Right lobe of liver (tissue), 4 donors: Measurements from ENCODE around the gene CDKAL1.
"Not testable (repeated sequence)": the region's sequence is repeated elsewhere in the genome, so short reads cannot be mapped to it uniquely, and the experiment has no call there.

ENCODE experiments used
- POLR2A ChIP-seq: fragments of 450-650 bp; IDR thresholded peaks from one replicate; pipeline ENCODE4 v1.6.1; 2017; ENCODE audit warnings: antibody characterized with exemption, mild to moderate bottlenecking
- TF ChIP-seq, protein P1 (sequence below), 4 donors: fragments of 200-600 bp in 3 of 4; fragments of 450-650 bp in 1 of 4; IDR thresholded peaks; one replicate each; pipeline versions ENCODE4 v1.5.1 to v1.8.0; 2016 to 2022; ENCODE audit warnings: antibody characterized with exemption in 4 of 4, mild to moderate bottlenecking in 2 of 4
- donor health status: DM: no; HTN: no; CAD: no.
- donor health status: DM: no; HTN: no; CAD: no.
- donor health status: DM: no; HTN: yes; CAD: no.

DNA sequence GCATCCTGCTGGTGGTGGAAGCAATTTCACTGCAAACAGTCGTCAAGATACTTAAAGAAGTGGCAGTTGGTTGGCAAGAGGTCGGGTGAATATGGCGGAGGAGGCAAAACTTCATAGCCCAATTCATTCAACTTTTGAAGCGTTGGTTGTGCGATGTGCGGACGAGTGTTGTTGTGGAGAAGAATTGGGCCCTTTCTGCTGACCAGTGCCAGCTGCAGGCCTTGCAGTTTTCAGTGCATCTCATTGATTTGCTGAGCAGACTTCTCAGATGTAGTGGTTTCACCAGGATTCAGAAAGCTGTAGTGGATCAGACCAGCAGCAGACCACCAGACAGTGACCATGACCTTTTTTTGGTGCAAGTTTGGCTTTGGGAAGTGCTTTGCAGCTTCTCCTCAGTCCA lies 297.0 kb downstream of the CDKAL1 start:
- TF ChIP-seq, protein P1, sequence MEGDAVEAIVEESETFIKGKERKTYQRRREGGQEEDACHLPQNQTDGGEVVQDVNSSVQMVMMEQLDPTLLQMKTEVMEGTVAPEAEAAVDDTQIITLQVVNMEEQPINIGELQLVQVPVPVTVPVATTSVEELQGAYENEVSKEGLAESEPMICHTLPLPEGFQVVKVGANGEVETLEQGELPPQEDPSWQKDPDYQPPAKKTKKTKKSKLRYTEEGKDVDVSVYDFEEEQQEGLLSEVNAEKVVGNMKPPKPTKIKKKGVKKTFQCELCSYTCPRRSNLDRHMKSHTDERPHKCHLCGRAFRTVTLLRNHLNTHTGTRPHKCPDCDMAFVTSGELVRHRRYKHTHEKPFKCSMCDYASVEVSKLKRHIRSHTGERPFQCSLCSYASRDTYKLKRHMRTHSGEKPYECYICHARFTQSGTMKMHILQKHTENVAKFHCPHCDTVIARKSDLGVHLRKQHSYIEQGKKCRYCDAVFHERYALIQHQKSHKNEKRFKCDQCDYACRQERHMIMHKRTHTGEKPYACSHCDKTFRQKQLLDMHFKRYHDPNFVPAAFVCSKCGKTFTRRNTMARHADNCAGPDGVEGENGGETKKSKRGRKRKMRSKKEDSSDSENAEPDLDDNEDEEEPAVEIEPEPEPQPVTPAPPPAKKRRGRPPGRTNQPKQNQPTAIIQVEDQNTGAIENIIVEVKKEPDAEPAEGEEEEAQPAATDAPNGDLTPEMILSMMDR (IDR thresholded peaks at IDR 0.05), result not testable (repeated sequence)
- not testable (repeated sequence) for TF ChIP-seq POLR2A
